Duodenal mucosa (tissue), 2 donors: ENCODE results near the gene SLX4.

ENCODE experiments used
- H3K27ac ChIP-seq: one replicate; pipeline ENCODE4 v1.7.0; 2013; ENCODE audit warnings: low read depth, low read length
- H3K27me3 ChIP-seq, 2 donors: one replicate each; pipeline ENCODE4 v1.7.0; 2013; ENCODE audit warnings: low read length in 2 of 2, control low read depth in 1 of 2; ENCODE audit not compliant: insufficient read depth in 2 of 2, control insufficient read depth in 1 of 2
- H3K36me3 ChIP-seq, 2 donors: one replicate each; pipeline ENCODE4 v1.7.0; 2013; ENCODE audit warnings: low read length in 2 of 2, control low read depth in 1 of 2; ENCODE audit not compliant: insufficient read depth in 2 of 2, control insufficient read depth in 1 of 2
- H3K4me1 ChIP-seq, 2 donors: one replicate each; pipeline ENCODE4 v1.7.0; 2013; ENCODE audit warnings: low read length in 2 of 2, control low read depth in 1 of 2; ENCODE audit not compliant: insufficient read depth in 2 of 2, control insufficient read depth in 1 of 2
- H3K4me3 ChIP-seq, 2 donors: one replicate each; pipeline ENCODE4 v1.7.0; 2013; ENCODE audit warnings: low read length in 2 of 2, low read depth in 1 of 2
- H3K9ac ChIP-seq, 2 donors: one replicate each; pipeline ENCODE4 v1.7.0; 2013; ENCODE audit warnings: low read length in 2 of 2, low read depth in 1 of 2
- H3K9me3 ChIP-seq, 2 donors: one replicate each; pipeline ENCODE4 v1.7.0; 2013; ENCODE audit warnings: low read length in 2 of 2, control low read depth in 1 of 2; ENCODE audit not compliant: control insufficient read depth in 1 of 2

The SLX4 gene

DNA sequence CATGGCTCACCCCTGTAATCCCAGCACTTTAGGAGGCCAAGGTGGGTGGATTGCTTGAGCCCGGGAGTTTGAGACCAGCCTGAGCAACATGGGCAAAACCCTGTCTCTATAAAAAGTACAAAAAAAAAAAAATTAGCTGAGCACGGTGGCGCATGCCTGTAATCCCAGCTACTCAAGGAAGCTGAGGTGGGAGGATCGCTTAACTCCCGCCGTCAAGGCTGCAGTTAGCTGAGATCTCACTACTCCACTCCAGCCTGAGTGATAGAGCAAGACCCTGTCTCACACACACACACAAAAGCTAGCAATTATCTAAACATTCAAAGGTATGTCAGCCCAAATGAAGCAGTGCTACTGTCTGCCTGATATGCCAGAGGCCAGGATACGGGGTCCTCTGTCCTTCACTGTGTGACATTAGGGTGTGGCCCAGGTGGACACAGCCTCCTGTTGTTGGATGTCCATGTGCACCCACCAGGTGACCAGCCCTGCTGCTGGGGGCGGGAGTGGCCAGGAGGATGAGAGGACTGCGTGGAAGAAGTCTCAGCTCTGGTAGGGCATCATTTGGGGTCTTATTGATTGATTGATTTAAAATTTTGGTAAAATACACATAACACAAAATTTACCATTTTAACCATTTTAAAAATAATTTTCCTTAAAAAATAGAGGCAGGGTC, 38.1 kb downstream of the SLX4 start:
- Histone ChIP-seq H3K4me3 (no peak overlapping the region), H3K4me1 (peaks cover 3 to 4% of the 10 kb centered on the region in 2 donors), H3K27me3 (no peaks in the 10 kb centered on the region), H3K36me3 (peaks cover 0 to 4% of the 10 kb centered on the region in 2 donors), H3K27ac (no peak overlapping the region), H3K9ac (no peak overlapping the region), H3K9me3 (peaks cover 4 to 6% of the 10 kb centered on the region in 2 donors)

DNA sequence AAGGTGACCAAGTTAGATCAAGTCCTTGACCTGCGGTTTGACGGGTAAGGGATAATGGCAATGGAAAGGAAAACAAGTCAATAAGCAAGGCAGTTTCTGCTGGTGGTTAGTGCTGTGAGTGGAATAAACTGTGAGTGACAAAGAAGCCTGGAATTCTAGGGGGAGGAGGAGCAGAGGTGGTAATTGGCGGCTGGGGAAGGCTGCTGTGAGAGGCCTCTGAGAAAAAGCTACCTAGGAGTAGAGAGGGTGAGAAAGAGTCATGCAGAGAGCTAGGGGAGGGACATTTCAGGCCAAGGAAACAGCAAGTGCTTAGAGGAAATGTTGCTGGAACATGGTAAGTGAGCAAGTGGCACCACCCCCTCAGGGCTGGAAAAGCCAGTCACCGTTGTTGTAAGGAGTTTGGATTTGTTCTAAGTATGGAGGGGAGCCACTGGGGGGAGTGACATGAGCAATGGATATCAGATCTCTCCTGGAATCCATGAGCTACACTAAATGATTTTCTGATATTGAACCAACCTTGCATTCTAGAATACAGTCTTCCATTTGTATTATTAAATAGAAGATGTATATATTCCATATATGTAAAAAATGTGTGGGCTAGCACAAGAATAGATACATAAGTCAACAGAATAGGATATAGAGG, 40.9 kb downstream of the SLX4 start:
- Histone ChIP-seq H3K4me3 (no peak overlapping the region), H3K4me1 (no peaks in the 10 kb centered on the region), H3K9me3 (peaks cover 4 to 6% of the 10 kb centered on the region in 2 donors), H3K36me3 (peaks cover 0 to 4% of the 10 kb centered on the region in 2 donors), H3K27me3 (no peaks in the 10 kb centered on the region), H3K27ac (no peak overlapping the region), H3K9ac (no peak overlapping the region)

DNA sequence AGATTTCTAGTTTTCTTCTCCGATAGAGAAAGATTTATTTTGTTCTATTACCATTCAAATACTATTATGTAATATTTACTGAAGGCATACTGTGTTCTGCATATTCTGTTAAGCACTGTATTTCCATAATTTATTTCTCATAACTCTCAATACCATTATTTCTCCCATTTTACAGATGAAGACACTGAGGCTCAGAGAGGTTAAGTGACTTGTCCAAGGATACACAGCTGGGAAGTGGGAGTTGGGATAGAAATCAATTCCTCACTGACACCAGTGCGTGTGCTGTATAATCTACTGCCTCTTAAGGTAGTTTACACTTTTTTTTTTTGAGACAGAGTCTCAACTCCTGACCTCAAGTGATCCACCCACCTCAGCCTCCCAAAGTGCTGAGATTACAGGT, 41.6 kb downstream of the SLX4 start:
- Histone ChIP-seq H3K27me3 (no peaks in the 10 kb centered on the region), H3K27ac (no peak overlapping the region)

DNA sequence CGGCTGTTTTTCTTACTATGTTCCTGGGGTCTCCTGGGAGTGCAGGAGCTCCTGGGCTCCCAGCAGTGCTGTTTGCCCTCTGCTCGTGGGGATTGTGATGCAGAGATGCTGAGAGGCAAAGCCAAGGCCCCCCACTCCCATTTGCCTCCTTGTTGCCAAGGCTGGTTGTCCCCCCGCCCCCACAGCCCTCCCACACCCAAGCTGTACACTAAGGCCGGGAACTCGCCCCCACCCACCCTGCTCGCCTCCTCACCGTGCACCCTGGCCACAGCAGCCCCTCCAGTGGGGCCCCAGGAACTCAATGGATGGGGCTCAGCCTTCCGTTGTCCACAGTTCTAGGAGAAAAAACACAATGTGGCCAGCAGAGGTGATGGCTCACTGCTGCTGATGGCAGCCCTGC, 44.4 kb downstream of the SLX4 start:
- H3K4me3 ChIP-seq = no peak overlapping the region
- H3K27me3 ChIP-seq = no peaks in the 10 kb centered on the region
- no peaks in the 10 kb centered on the region for H3K4me1 ChIP-seq
- peaks cover 4 to 6% of the 10 kb centered on the region in 2 donors for H3K9me3 ChIP-seq
- no peak overlapping the region for H3K9ac ChIP-seq
- peaks cover 0 to 8% of the 10 kb centered on the region in 2 donors for H3K36me3 ChIP-seq
- H3K27ac ChIP-seq = no peak overlapping the region

More for the DNA sequence above, 41.6 kb downstream of the SLX4 start:
- Histone ChIP-seq H3K4me1 (no peaks in the 10 kb centered on the region), H3K36me3 (peaks cover 0 to 4% of the 10 kb centered on the region in 2 donors), H3K4me3 (no peak overlapping the region), H3K9ac (no peak overlapping the region), H3K9me3 (peaks cover 4 to 6% of the 10 kb centered on the region in 2 donors)

DNA sequence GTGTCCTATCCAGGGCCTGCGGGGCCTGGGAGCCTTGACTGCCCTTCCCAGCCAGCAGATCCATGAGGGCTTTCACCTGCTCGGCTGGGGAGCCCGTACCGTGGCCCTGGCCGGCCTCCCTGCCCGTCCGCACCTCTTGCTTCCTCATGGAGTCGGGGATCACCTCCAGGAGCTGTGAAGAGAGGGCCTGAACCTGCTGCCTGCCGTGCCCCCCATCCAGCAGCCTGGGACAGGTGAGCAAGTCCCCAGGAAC, 46.6 kb downstream of the SLX4 start:
- no peaks in the 10 kb centered on the region for H3K4me1 ChIP-seq
- H3K27me3 ChIP-seq = no peaks in the 10 kb centered on the region
- H3K4me3 ChIP-seq = no peak overlapping the region
- no peaks in the 10 kb centered on the region for H3K9me3 ChIP-seq
- peaks cover 0 to 8% of the 10 kb centered on the region in 2 donors for H3K36me3 ChIP-seq
- no peak overlapping the region for H3K9ac ChIP-seq
- H3K27ac ChIP-seq = no peak overlapping the region

DNA sequence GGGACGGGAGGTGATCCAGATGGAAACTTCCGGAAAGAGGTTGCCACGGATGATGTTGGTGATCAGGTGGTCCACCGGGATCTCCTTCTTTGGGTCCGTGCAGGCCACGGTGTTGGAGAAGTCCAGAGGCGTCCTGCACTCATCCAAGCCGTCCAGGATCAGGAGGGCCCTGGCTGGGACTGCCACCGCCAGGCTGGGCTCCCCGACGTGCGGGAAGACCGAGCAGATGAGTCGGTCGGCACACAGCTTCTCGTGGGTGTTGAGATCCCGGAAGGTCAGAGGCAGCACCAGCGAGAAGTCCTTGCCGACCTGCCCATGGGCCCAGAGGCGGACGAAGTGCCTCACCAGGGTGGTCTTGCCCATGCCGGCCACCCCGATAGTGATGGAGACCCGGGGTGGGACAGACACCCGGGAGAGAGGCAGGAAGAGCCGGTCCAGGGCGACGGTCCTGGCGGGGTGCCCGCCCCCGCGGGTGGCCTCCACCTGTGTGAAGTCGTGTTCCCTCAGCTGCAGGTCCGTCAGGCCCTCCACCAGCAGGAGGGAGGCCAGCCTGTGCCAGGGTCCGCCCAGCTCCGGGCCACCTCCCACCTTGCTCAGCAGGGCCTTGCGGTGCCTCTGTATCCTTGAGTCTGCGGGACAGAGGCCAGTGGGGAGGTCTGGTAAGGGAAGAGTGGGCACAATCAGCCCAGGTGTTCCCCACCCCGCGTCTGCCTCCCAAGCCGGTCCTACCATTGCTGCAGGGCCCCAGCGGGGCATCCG, 47.1 kb downstream of the SLX4 start:
- no peaks in the 10 kb centered on the region for H3K9me3 ChIP-seq
- H3K4me1 ChIP-seq = no peaks in the 10 kb centered on the region
- H3K27me3 ChIP-seq = no peaks in the 10 kb centered on the region
- peaks cover 0 to 8% of the 10 kb centered on the region in 2 donors for H3K36me3 ChIP-seq
- no peak overlapping the region for H3K9ac ChIP-seq
- H3K4me3 ChIP-seq = no peak overlapping the region
- no peak overlapping the region for H3K27ac ChIP-seq

DNA sequence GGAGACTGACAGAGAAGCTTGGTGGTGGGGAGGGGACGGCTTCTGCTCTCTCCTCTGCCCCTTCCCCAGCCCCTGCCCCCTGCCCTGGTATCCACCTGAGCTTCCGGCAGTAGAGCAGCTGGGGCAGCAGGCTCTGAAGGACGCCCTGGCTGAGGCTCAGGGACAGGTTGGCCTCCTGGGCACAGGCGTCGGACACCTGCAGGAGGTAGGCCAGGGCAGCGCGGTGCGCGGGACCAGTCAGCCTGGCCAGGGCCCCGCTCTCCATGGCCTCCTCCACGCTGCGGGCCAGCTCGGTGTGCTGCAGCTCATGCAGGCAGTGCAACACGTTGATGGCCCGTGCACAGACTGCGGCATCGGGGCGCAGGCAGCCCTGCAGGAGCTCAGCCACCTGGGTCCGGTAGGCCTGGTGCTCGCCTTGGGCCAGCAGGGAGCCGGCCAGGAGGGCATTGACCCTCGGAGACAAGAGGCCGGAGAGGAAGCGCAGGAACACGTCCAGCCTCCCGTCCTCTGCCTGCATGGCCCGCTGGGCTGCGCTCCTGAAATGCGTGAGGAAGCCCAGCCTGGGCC, 48.4 kb downstream of the SLX4 start:
- Histone ChIP-seq H3K27me3 (no peaks in the 10 kb centered on the region), H3K9ac (no peak overlapping the region), H3K4me3 (no peak overlapping the region), H3K27ac (no peak overlapping the region), H3K36me3 (peaks cover 0 to 8% of the 10 kb centered on the region in 2 donors), H3K9me3 (no peaks in the 10 kb centered on the region), H3K4me1 (no peaks in the 10 kb centered on the region)

DNA sequence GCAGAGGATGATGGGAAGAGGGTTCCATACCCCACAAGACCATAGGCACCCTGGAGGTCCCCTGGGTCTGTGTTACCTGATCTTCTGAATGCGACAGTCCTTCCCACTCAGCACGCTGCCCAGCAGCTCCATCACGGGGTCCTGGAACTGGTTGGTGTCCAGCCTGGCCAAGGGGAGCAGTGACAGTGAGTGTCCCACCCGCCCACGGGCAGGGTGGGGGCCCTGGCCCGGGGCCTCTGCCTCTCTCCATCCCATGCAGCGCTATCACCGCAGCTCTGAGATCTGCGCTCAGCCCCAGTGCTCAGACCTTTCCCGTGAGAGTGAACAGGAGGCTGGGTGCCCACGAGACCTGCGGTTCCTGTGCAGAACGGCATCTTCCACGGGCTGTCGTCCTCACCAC, 49.8 kb downstream of the SLX4 start:
- H3K4me3 ChIP-seq = no peak overlapping the region
- no peak overlapping the region for H3K27ac ChIP-seq
- no peaks in the 10 kb centered on the region for H3K27me3 ChIP-seq

DNA sequence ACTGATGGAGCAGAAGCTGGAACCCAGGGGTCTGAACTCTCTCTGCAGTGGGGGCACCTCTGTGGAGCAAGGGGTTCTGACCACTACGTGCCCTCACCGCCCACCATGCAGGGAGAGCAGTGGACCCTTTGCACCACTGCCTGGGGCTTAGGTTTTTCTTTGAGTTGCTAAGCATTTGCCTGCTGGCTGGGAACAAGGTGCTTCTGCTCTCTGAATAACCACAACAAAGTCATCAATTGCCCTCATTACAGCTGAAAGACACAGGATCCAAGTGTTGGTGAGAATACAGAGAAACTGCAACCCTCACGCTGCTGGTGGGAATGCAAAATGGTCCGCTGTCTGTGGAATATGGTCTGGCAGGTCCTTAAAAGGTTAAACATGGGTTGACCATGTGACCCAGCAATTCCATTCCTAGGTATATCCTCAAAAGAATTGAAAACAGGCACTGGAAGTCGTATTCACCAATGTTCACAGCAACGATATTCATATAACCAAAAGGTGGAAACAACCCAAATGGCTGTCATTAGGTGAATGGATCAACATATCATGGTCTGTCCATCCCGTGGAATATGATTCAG, 57.0 kb downstream of the SLX4 start:
- H3K9ac ChIP-seq = no peak overlapping the region
- H3K27ac ChIP-seq = no peak overlapping the region
- H3K9me3 ChIP-seq = no peaks in the 10 kb centered on the region
- H3K36me3 ChIP-seq = peaks cover 4 to 5% of the 10 kb centered on the region in 2 donors
- no peaks in the 10 kb centered on the region for H3K4me1 ChIP-seq
- no peaks in the 10 kb centered on the region for H3K27me3 ChIP-seq
- no peak overlapping the region for H3K4me3 ChIP-seq

More for the DNA sequence above, 49.8 kb downstream of the SLX4 start:
- no peak overlapping the region for H3K9ac ChIP-seq
- H3K36me3 ChIP-seq = peaks cover 4 to 8% of the 10 kb centered on the region in 2 donors
- H3K9me3 ChIP-seq = no peaks in the 10 kb centered on the region
- no peaks in the 10 kb centered on the region for H3K4me1 ChIP-seq
